ENCODE measurements around the gene AGPAT1. TPM values are rescaled to one million over a fixed set of nuclear protein-coding genes. Genes with fewer than 3 reads are reported as not detected.

The AGPAT1 gene
- total and polyA plus RNA-seq, 2 experiments from 2014 or later: 62.8 to 71.4 TPM

- peak; percentile 95 for DNase-seq (ENCODE audit: low spot score)
- 5% methylated on average over 11 of the region's 23 CpGs for WGBS (ENCODE audit: low lambda C conversion rate, missing lambda C conversion rate)
- peak within 1 kb of the TSS; percentile 18 for H2AFZ ChIP-seq
Observed at GRCh38 chr6:32190054-32190851, 14.4 kb upstream of the AGPAT1 start, which contains the start of gene PBX2. TSS of gene PBX2 (minus strand) at chr6:32190202. CDS start at chr6:32189915, 287 bp downstream.

GRCh38 chr6:32189742-32190053, 13.8 kb upstream of the AGPAT1 start:
- DNase-seq (ENCODE audit: low spot score): peak; percentile 53

More at GRCh38 chr6:32190054-32190851, 14.4 kb upstream of the AGPAT1 start, which contains the start of gene PBX2:
- Histone ChIP-seq H3K9me3 (ENCODE audit: low read depth) (no peaks in the 10 kb centered on the region), H3K27me3 (no peaks in the 10 kb centered on the region), H3K79me2 (peaks cover 33% of the 10 kb centered on the region), H4K20me1 (ENCODE audit: insufficient read depth, poor library complexity, severe bottlenecking) (no peaks in the 10 kb centered on the region), H3K4me2 (peak within 1 kb of the TSS; percentile 89), H3K9me2 (replicated peaks; ENCODE audit: insufficient read depth) (no peaks in the 10 kb centered on the region), H3K4me1 (ENCODE audit: insufficient read depth) (peaks cover 36% of the 10 kb centered on the region), H3K4me3 (peak within 1 kb of the TSS; percentile 81), H3K27ac (peak within 1 kb of the TSS; percentile 97), H3K36me3 (replicated peaks; ENCODE audit: insufficient read depth, low read depth) (no peaks in the 10 kb centered on the region)
- no peak for TF ChIP-seq CTCF (IDR thresholded peaks at IDR 0.05; ENCODE audit: poor library complexity)

GRCh38 chr6:32189069-32189741, 13.3 kb upstream of the AGPAT1 start:
- 0% methylated on average over 7 of the region's 10 CpGs for WGBS (ENCODE audit: low lambda C conversion rate, missing lambda C conversion rate)
- H3K4me1 ChIP-seq (ENCODE audit: insufficient read depth): peaks cover 35% of the 10 kb centered on the region
- no peak overlapping the region for H2AFZ ChIP-seq

More at GRCh38 chr6:32189742-32190053, 13.8 kb upstream of the AGPAT1 start:
- Histone ChIP-seq H3K4me2 (peak overlapping the region; percentile 89), H3K27ac (peak overlapping the region; percentile 97), H3K27me3 (no peaks in the 10 kb centered on the region), H3K9me2 (replicated peaks; ENCODE audit: insufficient read depth) (no peaks in the 10 kb centered on the region), H3K79me2 (peaks cover 33% of the 10 kb centered on the region), H2AFZ (no peak overlapping the region), H4K20me1 (ENCODE audit: insufficient read depth, poor library complexity, severe bottlenecking) (no peaks in the 10 kb centered on the region), H3K36me3 (replicated peaks; ENCODE audit: insufficient read depth, low read depth) (no peaks in the 10 kb centered on the region), H3K4me3 (peak overlapping the region; percentile 81), H3K9me3 (ENCODE audit: low read depth) (no peaks in the 10 kb centered on the region), H3K4me1 (ENCODE audit: insufficient read depth) (peaks cover 33% of the 10 kb centered on the region)
- TF ChIP-seq CTCF (IDR thresholded peaks at IDR 0.05; ENCODE audit: poor library complexity) (no peak), EZH2phosphoT487 (IDR thresholded peaks at IDR 0.05; ENCODE audit: low read depth, severe bottlenecking, unreplicated experiment) (no peak), EZH2 (IDR thresholded peaks at IDR 0.05; ENCODE audit: borderline replicate concordance) (no peak)
- WGBS (ENCODE audit: low lambda C conversion rate, missing lambda C conversion rate): 17% methylated on average over 1 of the region's 23 CpGs

More at GRCh38 chr6:32189069-32189741, 13.3 kb upstream of the AGPAT1 start:
- H4K20me1 ChIP-seq (ENCODE audit: insufficient read depth, poor library complexity, severe bottlenecking): no peaks in the 10 kb centered on the region
- peak overlapping the region; percentile 89 for H3K4me2 ChIP-seq
- DNase-seq (ENCODE audit: low spot score): no peak
- peak overlapping the region; percentile 81 for H3K4me3 ChIP-seq
- no peaks in the 10 kb centered on the region for H3K9me2 ChIP-seq (replicated peaks; ENCODE audit: insufficient read depth)
- H3K36me3 ChIP-seq (replicated peaks; ENCODE audit: insufficient read depth, low read depth): no peaks in the 10 kb centered on the region
- peaks cover 33% of the 10 kb centered on the region for H3K79me2 ChIP-seq
- no peak for TF ChIP-seq EZH2 (IDR thresholded peaks at IDR 0.05; ENCODE audit: borderline replicate concordance)
- TF ChIP-seq EZH2phosphoT487 (IDR thresholded peaks at IDR 0.05; ENCODE audit: low read depth, severe bottlenecking, unreplicated experiment): no peak
- no peak for TF ChIP-seq CTCF (IDR thresholded peaks at IDR 0.05; ENCODE audit: poor library complexity)
- no peaks in the 10 kb centered on the region for H3K9me3 ChIP-seq (ENCODE audit: low read depth)
- H3K27ac ChIP-seq: peak overlapping the region; percentile 97
- H3K27me3 ChIP-seq: no peaks in the 10 kb centered on the region
